SK-N-MC (cell line): Measurements from ENCODE around the gene NTF3.

Experiments
- EZH2 ChIP-seq: fragments of 200-600 bp; sonication (generic); IDR thresholded peaks from one replicate; pipeline ENCODE4 v1.6.1; 2017; ENCODE audit warnings: antibody characterized with exemption
- POLR2AphosphoS5 ChIP-seq: IDR thresholded peaks from 2 replicates; pipeline ENCODE4 v1.6.1; 2012; ENCODE audit warnings: mild to moderate bottlenecking, low read depth, low read length, borderline replicate concordance

- no peak for TF ChIP-seq POLR2AphosphoS5
- no peak for TF ChIP-seq EZH2
These were observed 15.4 kb downstream of the NTF3 start for GRCh38 chr12:5447320-5447719.
